Measurements from ENCODE around the gene CADPS2. TPM values are rescaled to one million over a fixed set of nuclear protein-coding genes. Genes with fewer than 3 reads are reported as not detected.

Gene CADPS2
- total and polyA plus RNA-seq, 7 donors, result 1.5 to 3.6 (median 2.1) TPM

GRCh38 chr7:122884186-122884585, 2.1 kb downstream of the CADPS2 start:
- TF ChIP-seq CTCF (IDR thresholded peaks at IDR 0.05), result no peak
- Histone ChIP-seq H3K27me3 (ENCODE audit: insufficient read depth in 3 of 3, low read length in 2 of 3) (peaks cover 0 to 32% (median 0%) of the 10 kb centered on the region in 3 donors), H3K36me3 (ENCODE audit: insufficient read depth in 1 of 2, low read depth in 1 of 2) (no peaks in the 10 kb centered on the region), H3K9me3 (no peaks in the 10 kb centered on the region), H3K4me3 (peak overlapping the region; percentile 85), H3K4me1 (peaks cover 4% of the 10 kb centered on the region), H3K27ac (no peak overlapping the region)
- DNase-seq (no peak), ATAC-seq (no peak)
- intact Hi-C loops (cut with DNase I), result loop anchor here in 1 of 2 donors (2.0 kb wide), 1 partner anchor 81 kb away; no protein-coding TSS in a partner anchor
- WGBS, 3 donors, result 81 to 89% (median 87%) methylated on average over 4 of the region's 4 CpGs

- Histone ChIP-seq H3K4me3 (no peak overlapping the region), H3K27ac (no peak overlapping the region), H3K9me3 (no peaks in the 10 kb centered on the region), H3K36me3 (ENCODE audit: insufficient read depth in 1 of 2, low read depth in 1 of 2) (no peaks in the 10 kb centered on the region), H3K4me1 (peaks cover 4% of the 10 kb centered on the region), H3K27me3 (ENCODE audit: insufficient read depth in 3 of 3, low read length in 2 of 3) (peaks cover 0 to 32% (median 0%) of the 10 kb centered on the region in 3 donors)
- ATAC-seq (no peak), DNase-seq (no peak)
- WGBS, 3 donors, result 80 to 86% (median 82%) methylated on average over 3 of the region's 3 CpGs
- intact Hi-C loops (cut with DNase I), result no loop called here
- no peak for TF ChIP-seq CTCF (IDR thresholded peaks at IDR 0.05)
These were observed 3.1 kb downstream of the CADPS2 start for GRCh38 chr7:122883049-122883680.

GRCh38 chr7:122881324-122881723, 4.9 kb downstream of the CADPS2 start:
- Histone ChIP-seq H3K36me3 (ENCODE audit: insufficient read depth in 1 of 2, low read depth in 1 of 2) (no peaks in the 10 kb centered on the region), H3K4me1 (no peaks in the 10 kb centered on the region), H3K27ac (no peak overlapping the region), H3K9me3 (no peaks in the 10 kb centered on the region), H3K27me3 (ENCODE audit: insufficient read depth in 3 of 3, low read length in 2 of 3) (peaks cover 0 to 18% (median 0%) of the 10 kb centered on the region in 3 donors), H3K4me3 (peak overlapping the region; percentile 0)
- WGBS, 3 donors, result 65 to 88% (median 65%) methylated on average over 1 of the region's 1 CpG
- no peak for DNase-seq
- intact Hi-C loops (cut with DNase I), result no loop called here
- ATAC-seq, result no peak
- no peak for TF ChIP-seq CTCF (IDR thresholded peaks at IDR 0.05)

- DNase-seq, result no peak
- TF ChIP-seq CTCF (IDR thresholded peaks at IDR 0.05), result no peak
- no peak for ATAC-seq
- Histone ChIP-seq H3K9me3 (peaks cover 9% of the 10 kb centered on the region), H3K4me3 (no peak overlapping the region), H3K4me1 (no peaks in the 10 kb centered on the region), H3K27me3 (ENCODE audit: insufficient read depth in 3 of 3, low read length in 2 of 3) (peaks cover 0 to 2% (median 0%) of the 10 kb centered on the region in 3 donors), H3K36me3 (ENCODE audit: insufficient read depth in 1 of 2, low read depth in 1 of 2) (no peaks in the 10 kb centered on the region), H3K27ac (no peak overlapping the region)
- intact Hi-C loops (cut with DNase I), result no loop called here
- WGBS, 3 donors, result 43 to 99% (median 55%) methylated on average over 1 of the region's 1 CpG
These were observed 17.0 kb downstream of the CADPS2 start for GRCh38 chr7:122869260-122869659.

All from psoas muscle (tissue), 8 donors.